H9 (cell line): ENCODE measurements around the gene TSPAN5. TPM values are rescaled to one million over a fixed set of nuclear protein-coding genes. Genes with fewer than 3 reads are reported as not detected.

Experiments
- DNase-seq: peaks from one replicate; pipeline ENCODE4 v3.0.0-alpha.2; 2017
- H2AFZ ChIP-seq: one replicate; pipeline ENCODE4 v1.6.1; 2013; ENCODE audit warnings: mild to moderate bottlenecking, low read length, control low read depth, moderate library complexity
- H2AK5ac ChIP-seq: 2 replicates; pipeline ENCODE4 v1.6.1; 2013; ENCODE audit warnings: low read length, control low read depth, mixed read lengths; ENCODE audit not compliant: insufficient read length
- H2BK120ac ChIP-seq: one replicate; pipeline ENCODE4 v1.6.1; 2013; ENCODE audit warnings: low read depth, mild to moderate bottlenecking, low read length, control low read depth, inconsistent platforms; ENCODE audit not compliant: poor library complexity, severe bottlenecking
- H2BK12ac ChIP-seq: 2 replicates; pipeline ENCODE4 v1.6.1; 2013; ENCODE audit warnings: low read length, control low read depth, mixed read lengths, low read depth; ENCODE audit not compliant: insufficient read length
- H2BK15ac ChIP-seq: 2 replicates; pipeline ENCODE4 v1.6.1; 2013; ENCODE audit warnings: low read depth, low read length, control low read depth
- H2BK20ac ChIP-seq: one replicate; pipeline ENCODE4 v1.6.1; 2013; ENCODE audit warnings: low read depth, mild to moderate bottlenecking, low read length, control low read depth, inconsistent platforms; ENCODE audit not compliant: poor library complexity, severe bottlenecking
- H2BK5ac ChIP-seq: 2 replicates; pipeline ENCODE4 v1.6.1; 2013; ENCODE audit warnings: low read length, control low read depth, mixed read lengths; ENCODE audit not compliant: insufficient read length
- H3K14ac ChIP-seq: 2 replicates; pipeline ENCODE4 v1.6.1; 2013; ENCODE audit warnings: low read length, control low read depth; ENCODE audit not compliant: insufficient read depth
- H3K18ac ChIP-seq: 2 replicates; pipeline ENCODE4 v1.6.1; 2013; ENCODE audit warnings: low read depth, mild to moderate bottlenecking, mixed read lengths, low read length, control low read depth; ENCODE audit not compliant: insufficient read length
- H3K23ac ChIP-seq: 2 replicates; pipeline ENCODE4 v1.6.1; 2013; ENCODE audit warnings: low read length, control low read depth, mixed read lengths, low read depth; ENCODE audit not compliant: insufficient read length
- H3K23me2 ChIP-seq: 2 replicates; pipeline ENCODE4 v1.6.1; 2013; ENCODE audit warnings: low read depth, mild to moderate bottlenecking, mixed read lengths, low read length, control low read depth; ENCODE audit not compliant: insufficient read length, poor library complexity, severe bottlenecking
- H3K27ac ChIP-seq: 2 replicates; pipeline ENCODE4 v1.5.1; 2013; ENCODE audit warnings: low read length, control low read depth, mixed read lengths, low read depth; ENCODE audit not compliant: insufficient read length
- H3K27me3 ChIP-seq: 2 replicates; pipeline ENCODE4 v1.6.1; 2013; ENCODE audit warnings: low read length, control low read depth, inconsistent platforms; ENCODE audit not compliant: insufficient read depth
- H3K4ac ChIP-seq: 2 replicates; pipeline ENCODE4 v1.6.1; 2013; ENCODE audit warnings: low read depth, mild to moderate bottlenecking, control low read depth, inconsistent platforms, low read length, moderate library complexity
- H3K4me1 ChIP-seq: 2 replicates; pipeline ENCODE4 v1.6.1; 2013; ENCODE audit warnings: low read length, control low read depth, inconsistent platforms; ENCODE audit not compliant: insufficient read depth
- H3K4me2 ChIP-seq: 2 replicates; pipeline ENCODE4 v1.6.1; 2013; ENCODE audit warnings: low read length, control low read depth, mixed read lengths; ENCODE audit not compliant: insufficient read length, insufficient read depth
- H3K56ac ChIP-seq: 2 replicates; pipeline ENCODE4 v1.6.1; 2013; ENCODE audit warnings: low read depth, mild to moderate bottlenecking, mixed read lengths, low read length, control low read depth; ENCODE audit not compliant: insufficient read length
- H3K79me1 ChIP-seq: 2 replicates; pipeline ENCODE4 v1.6.1; 2013; ENCODE audit warnings: low read depth, mild to moderate bottlenecking, moderate library complexity, low read length, control low read depth, inconsistent platforms; ENCODE audit not compliant: insufficient read depth, poor library complexity, severe bottlenecking
- H3K79me2 ChIP-seq: 2 replicates; pipeline ENCODE4 v1.6.1; 2013; ENCODE audit warnings: low read length, control low read depth, inconsistent platforms; ENCODE audit not compliant: insufficient read depth
- H3K9ac ChIP-seq: 2 replicates; pipeline ENCODE4 v1.6.1; 2013; ENCODE audit warnings: low read length, control low read depth, mixed read lengths; ENCODE audit not compliant: insufficient read length; ENCODE audit errors: extremely low read depth
- H3K9me3 ChIP-seq: one replicate; pipeline ENCODE4 v1.6.1; 2013; ENCODE audit warnings: low read depth, low read length, inconsistent platforms; ENCODE audit not compliant: control insufficient read depth
- H3T11ph ChIP-seq: one replicate; pipeline ENCODE4 v1.6.1; 2013; ENCODE audit warnings: mild to moderate bottlenecking, low read length, control low read depth, inconsistent platforms
- H4K20me1 ChIP-seq: one replicate; pipeline ENCODE4 v1.6.1; 2013; ENCODE audit not compliant: control insufficient read depth, insufficient read length, insufficient read depth
- H4K5ac ChIP-seq: 2 replicates; pipeline ENCODE4 v1.6.1; 2013; ENCODE audit warnings: low read depth, mild to moderate bottlenecking, mixed read lengths, low read length, control low read depth; ENCODE audit not compliant: insufficient read length
- H4K8ac ChIP-seq: replicated peaks from 2 replicates; pipeline ENCODE4 v1.6.1; 2013; ENCODE audit warnings: low read length, control low read depth, mixed read lengths, low read depth; ENCODE audit not compliant: insufficient read length
- H4K91ac ChIP-seq: 2 replicates; pipeline ENCODE4 v1.6.1; 2013; ENCODE audit warnings: low read depth, mild to moderate bottlenecking, moderate library complexity, mixed read lengths, low read length, control low read depth; ENCODE audit not compliant: insufficient read length
- H3K27ac Mint-ChIP-seq, 3 experiments: 2 replicates in 2 of 3; 3 replicates in 1 of 3; pipeline ENCODE4 v1.8.0; 2020 to 2021; ENCODE audit warnings: mixed read lengths in 3 of 3, mild to moderate bottlenecking in 1 of 3, moderate library complexity in 1 of 3
- H3K27me3 Mint-ChIP-seq: 2 replicates; pipeline ENCODE4 v1.8.0; 2021; ENCODE audit warnings: low read depth, mild to moderate bottlenecking, moderate library complexity, mixed read lengths
- H3K36me3 Mint-ChIP-seq, 3 experiments: 2 replicates in 2 of 3; 3 replicates in 1 of 3; pipeline ENCODE4 v1.8.0; 2020 to 2021; ENCODE audit warnings: low read depth in 3 of 3, mixed read lengths in 3 of 3; ENCODE audit not compliant: insufficient read depth in 1 of 3
- H3K4me1 Mint-ChIP-seq, 2 experiments: 2 replicates each; pipeline ENCODE4 v1.8.0; 2020; ENCODE audit warnings: mixed read lengths in 2 of 2
- H3K4me3 Mint-ChIP-seq, 2 experiments: 2 replicates in 1 of 2; 3 replicates in 1 of 2; pipeline ENCODE4 v1.8.0; 2020 to 2021; ENCODE audit warnings: mild to moderate bottlenecking in 2 of 2, mixed read lengths in 2 of 2, moderate library complexity in 1 of 2
- H3K9me3 Mint-ChIP-seq, 2 experiments: 2 replicates in 1 of 2; 3 replicates in 1 of 2; pipeline ENCODE4 v1.8.0; 2020; ENCODE audit warnings: mild to moderate bottlenecking in 2 of 2, mixed read lengths in 2 of 2, moderate library complexity in 1 of 2
- WGBS: extraction: QIAGEN DNeasy Blood & Tissue Kit; methylation state at CpG from one replicate; pipeline ENCODE4 v1.1.7; 2013; ENCODE audit warnings: missing lambda C conversion rate, low lambda C conversion rate, mixed read lengths; ENCODE audit not compliant: insufficient read length; ENCODE audit errors: extremely low coverage; 5-methylcytosine and 5-hydroxymethylcytosine counted together
- total RNA-seq: library from RNA; stranded (reverse); gene quantifications from 2 replicates; pipeline ENCODE4 v1.2.1, GENCODE V29; 2021
- TF ChIP-seq, protein P1 (sequence below): fragments of 200-600 bp; sonication (generic); conservative IDR thresholded peaks from 3 replicates; pipeline ENCODE4 v1.8.0; 2021; ENCODE audit warnings: antibody characterized with exemption, mild to moderate bottlenecking

Gene TSPAN5
- total RNA-seq, 1 experiment from 2014 or later = 7.0 TPM

DNA sequence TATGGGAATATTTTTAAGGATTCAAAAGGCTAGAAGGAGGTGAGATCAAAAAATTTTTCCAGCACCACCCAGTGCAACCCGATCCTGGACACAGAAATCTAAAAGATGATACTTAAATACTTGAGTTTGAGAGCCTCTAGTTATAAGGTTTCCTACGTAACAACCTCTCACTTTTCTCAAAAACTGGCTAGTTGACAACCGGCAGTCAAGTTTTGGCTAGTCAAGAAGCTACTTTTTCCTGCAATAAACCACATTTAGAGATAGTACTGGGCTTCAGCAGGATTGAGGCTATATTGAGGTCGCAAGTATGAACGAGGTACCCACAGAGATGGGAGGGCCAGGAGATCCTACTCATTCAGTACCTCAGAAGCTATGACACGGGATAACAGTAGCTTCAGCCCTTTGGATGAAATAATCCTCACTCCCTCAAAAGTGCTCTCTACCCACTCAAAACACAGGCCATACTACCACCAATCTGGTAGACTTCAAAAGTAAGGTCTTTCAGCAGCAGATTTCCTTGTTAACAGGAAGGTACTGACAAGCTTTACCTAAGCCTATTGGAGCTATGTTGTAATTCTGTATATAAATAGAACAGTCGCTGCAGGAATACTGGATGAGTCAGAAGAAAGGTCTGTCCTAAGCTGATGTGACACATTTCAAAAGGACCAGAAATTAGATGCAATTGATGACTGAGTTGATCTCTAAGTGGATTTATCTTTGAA is 1.5 kb upstream of the TSPAN5 start:
- peaks cover 66% of the 10 kb centered on the region in 2 experiments for H3K4me1 Mint-ChIP-seq

More for the DNA sequence above, 1.5 kb upstream of the TSPAN5 start:
- Mint-ChIP-seq H3K36me3 (peaks cover 7 to 11% (median 9%) of the 10 kb centered on the region in 3 experiments), H3K9me3 (peaks cover 12 to 16% of the 10 kb centered on the region in 2 experiments), H3K4me3 (peak overlapping the region; percentile 75 to 98), H3K27me3 (peaks cover 56% of the 10 kb centered on the region), H3K27ac (no peak overlapping the region)
- Histone ChIP-seq H2BK15ac (no peak overlapping the region), H4K8ac (no peak overlapping the region), H4K20me1 (no peaks in the 10 kb centered on the region), H3K27ac (no peak overlapping the region), H4K5ac (no peak overlapping the region), H3T11ph (no peak overlapping the region), H3K4me2 (peak overlapping the region; percentile 90), H3K14ac (no peak overlapping the region), H2BK5ac (no peak overlapping the region), H2BK20ac (no peak overlapping the region), H2BK120ac (no peak overlapping the region), H3K79me1 (no peaks in the 10 kb centered on the region), H2BK12ac (no peak overlapping the region), H3K23me2 (peaks cover 21% of the 10 kb centered on the region), H3K79me2 (no peaks in the 10 kb centered on the region; the same call in 1 of the 2 replicates), H3K9me3 (peaks cover 6% of the 10 kb centered on the region), H3K23ac (no peak overlapping the region), H3K27me3 (peaks cover 5% of the 10 kb centered on the region; the same call in 1 of the 2 replicates), H3K4ac (no peak overlapping the region), H3K9ac (no peak overlapping the region), H3K56ac (no peak overlapping the region), H2AK5ac (no peak overlapping the region), H2AFZ (no peak overlapping the region), H3K18ac (no peak overlapping the region), H3K4me1 (peaks cover 6% of the 10 kb centered on the region; the same call in 1 of the 2 replicates), H4K91ac (no peak overlapping the region)
- DNase-seq = no peak
- TF ChIP-seq, protein P1, sequence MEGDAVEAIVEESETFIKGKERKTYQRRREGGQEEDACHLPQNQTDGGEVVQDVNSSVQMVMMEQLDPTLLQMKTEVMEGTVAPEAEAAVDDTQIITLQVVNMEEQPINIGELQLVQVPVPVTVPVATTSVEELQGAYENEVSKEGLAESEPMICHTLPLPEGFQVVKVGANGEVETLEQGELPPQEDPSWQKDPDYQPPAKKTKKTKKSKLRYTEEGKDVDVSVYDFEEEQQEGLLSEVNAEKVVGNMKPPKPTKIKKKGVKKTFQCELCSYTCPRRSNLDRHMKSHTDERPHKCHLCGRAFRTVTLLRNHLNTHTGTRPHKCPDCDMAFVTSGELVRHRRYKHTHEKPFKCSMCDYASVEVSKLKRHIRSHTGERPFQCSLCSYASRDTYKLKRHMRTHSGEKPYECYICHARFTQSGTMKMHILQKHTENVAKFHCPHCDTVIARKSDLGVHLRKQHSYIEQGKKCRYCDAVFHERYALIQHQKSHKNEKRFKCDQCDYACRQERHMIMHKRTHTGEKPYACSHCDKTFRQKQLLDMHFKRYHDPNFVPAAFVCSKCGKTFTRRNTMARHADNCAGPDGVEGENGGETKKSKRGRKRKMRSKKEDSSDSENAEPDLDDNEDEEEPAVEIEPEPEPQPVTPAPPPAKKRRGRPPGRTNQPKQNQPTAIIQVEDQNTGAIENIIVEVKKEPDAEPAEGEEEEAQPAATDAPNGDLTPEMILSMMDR = no peak
- no CpG with 5 or more reads among the region's 7 CpGs for WGBS
